ENCODE measurements around the gene DRD3.
A peak's percentile ranks its signal among the peaks of the same experiment; 100 is the strongest.

DRD3 gene

DNA sequence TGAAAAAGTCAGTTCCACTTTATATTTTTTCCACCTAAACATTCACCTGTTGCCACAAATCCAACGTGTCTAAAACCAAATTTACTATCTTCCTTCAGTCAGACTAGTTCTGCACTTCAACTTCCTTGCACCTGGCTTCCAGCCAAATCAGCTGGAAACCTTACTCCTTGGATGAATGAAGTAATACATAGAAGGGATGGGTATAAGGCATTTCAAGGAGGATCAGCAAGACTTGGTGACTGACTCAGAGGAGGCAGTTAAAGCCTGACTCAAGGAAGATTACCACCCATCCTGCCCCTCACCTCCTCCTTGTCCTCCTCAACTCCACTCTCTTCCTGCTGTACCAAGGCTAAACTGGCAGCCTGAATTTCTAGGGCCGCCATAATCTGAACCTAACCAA, 85.3 kb downstream of the DRD3 start:
- no peak overlapping the region for H3K14ac ChIP-seq (ENCODE audit: low read length in 2 of 2)
- no peak overlapping the region for H3K4me2 ChIP-seq (ENCODE audit: low read length, poor library complexity, severe bottlenecking)
- H2BK15ac ChIP-seq (ENCODE audit: low read depth, poor library complexity, severe bottlenecking), result no peak overlapping the region
- peaks cover 8% of the 10 kb centered on the region for H3K4me1 ChIP-seq (ENCODE audit: control insufficient read depth, insufficient read depth, low read depth, low read length)
- no peak overlapping the region for H3K4me3 ChIP-seq (ENCODE audit: insufficient read depth in 1 of 2, low read depth in 1 of 2, low read length in 2 of 2)
- 80% methylated on average over 2 of the region's 2 CpGs for WGBS
- H4K91ac ChIP-seq (ENCODE audit: low read length), result no peak overlapping the region
- H3K9me3 ChIP-seq (ENCODE audit: control insufficient read depth, low read length), result no peaks in the 10 kb centered on the region
- DNase-seq, result peak; percentile 54
- no peak overlapping the region for H2BK120ac ChIP-seq (ENCODE audit: low read depth, low read length)
- H2AFZ ChIP-seq (ENCODE audit: low read depth, low read length), result no peak overlapping the region
- H2BK12ac ChIP-seq (ENCODE audit: low read length in 2 of 2), result no peak overlapping the region
- H3K36me3 ChIP-seq (ENCODE audit: control insufficient read depth in 1 of 2, insufficient read depth in 2 of 2, low read depth in 1 of 2, low read length in 2 of 2), result peaks cover 0 to under 1% of the 10 kb centered on the region in 2 experiments
- no peak overlapping the region for H3K18ac ChIP-seq (ENCODE audit: low read depth in 1 of 2, low read length in 2 of 2)
- H4K8ac ChIP-seq (ENCODE audit: low read length), result no peak overlapping the region
- H3K4ac ChIP-seq (ENCODE audit: low read depth in 1 of 2, low read length in 2 of 2), result no peak overlapping the region
- H3K79me1 ChIP-seq (replicated peaks; ENCODE audit: low read length, poor library complexity, severe bottlenecking), result no peaks in the 10 kb centered on the region
- H3K27ac ChIP-seq (ENCODE audit: low read length, poor library complexity, severe bottlenecking), result peak overlapping the region; percentile 18
- no peak overlapping the region for H3K23ac ChIP-seq (ENCODE audit: low read length in 2 of 2)
- H2AK5ac ChIP-seq (ENCODE audit: low read length, severe bottlenecking), result no peak overlapping the region
- no peak overlapping the region for H2BK5ac ChIP-seq (ENCODE audit: low read depth, low read length, poor library complexity, severe bottlenecking)
- no peaks in the 10 kb centered on the region for H3K27me3 ChIP-seq (ENCODE audit: control insufficient read depth in 1 of 2, insufficient read depth in 1 of 2, low read length in 2 of 2)
- H3K9ac ChIP-seq (ENCODE audit: low read length), result no peak overlapping the region

DNA sequence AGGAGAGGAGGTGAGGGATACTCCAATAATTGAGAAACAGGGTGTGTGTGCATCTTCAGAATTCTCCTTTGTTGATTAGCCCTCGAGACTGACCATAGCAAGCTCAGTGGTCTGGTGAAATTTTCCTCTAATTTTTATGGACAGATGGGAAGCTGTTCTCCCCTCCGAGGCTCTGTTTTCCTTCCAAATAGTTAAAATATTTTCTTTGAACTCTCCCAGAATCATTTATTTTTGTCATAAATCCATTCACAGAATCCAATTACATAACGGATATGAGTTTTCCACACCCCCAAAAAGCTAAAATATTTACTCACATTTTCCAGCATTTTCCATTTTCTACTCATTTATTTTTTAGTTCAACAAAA, 85.9 kb downstream of the DRD3 start:
- no peak overlapping the region for H2AK5ac ChIP-seq (ENCODE audit: low read length, severe bottlenecking)
- no peak overlapping the region for H3K27ac ChIP-seq (ENCODE audit: low read length, poor library complexity, severe bottlenecking)
- WGBS, result 89% methylated on average over 3 of the region's 3 CpGs
- no peak overlapping the region for H2BK15ac ChIP-seq (ENCODE audit: low read depth, poor library complexity, severe bottlenecking)
- H4K91ac ChIP-seq (ENCODE audit: low read length), result no peak overlapping the region
- no peak overlapping the region for H3K4me2 ChIP-seq (ENCODE audit: low read length, poor library complexity, severe bottlenecking)
- H3K14ac ChIP-seq (ENCODE audit: low read length in 2 of 2), result no peak overlapping the region
- no peak overlapping the region for H4K8ac ChIP-seq (ENCODE audit: low read length)
- H2BK12ac ChIP-seq (ENCODE audit: low read length in 2 of 2), result no peak overlapping the region
- H2BK5ac ChIP-seq (ENCODE audit: low read depth, low read length, poor library complexity, severe bottlenecking), result no peak overlapping the region
- H3K79me1 ChIP-seq (replicated peaks; ENCODE audit: low read length, poor library complexity, severe bottlenecking), result no peaks in the 10 kb centered on the region
- no peak overlapping the region for H3K18ac ChIP-seq (ENCODE audit: low read depth in 1 of 2, low read length in 2 of 2)
- H3K27me3 ChIP-seq (ENCODE audit: control insufficient read depth in 1 of 2, insufficient read depth in 1 of 2, low read length in 2 of 2), result no peaks in the 10 kb centered on the region
- no peak overlapping the region for H3K23ac ChIP-seq (ENCODE audit: low read length in 2 of 2)
- H3K9me3 ChIP-seq (ENCODE audit: control insufficient read depth, low read length), result no peaks in the 10 kb centered on the region
- no peak overlapping the region for H2BK120ac ChIP-seq (ENCODE audit: low read depth, low read length)
- DNase-seq, result no peak
- peaks cover under 1 to 2% of the 10 kb centered on the region in 2 experiments for H3K36me3 ChIP-seq (ENCODE audit: control insufficient read depth in 1 of 2, insufficient read depth in 2 of 2, low read depth in 1 of 2, low read length in 2 of 2)
- no peak overlapping the region for H3K4ac ChIP-seq (ENCODE audit: low read depth in 1 of 2, low read length in 2 of 2)
- H2AFZ ChIP-seq (ENCODE audit: low read depth, low read length), result no peak overlapping the region
- H3K4me1 ChIP-seq (ENCODE audit: control insufficient read depth, insufficient read depth, low read depth, low read length), result peaks cover 8% of the 10 kb centered on the region
- peak overlapping the region in 1 of 2 experiments; percentile 46 for H3K4me3 ChIP-seq (ENCODE audit: insufficient read depth in 1 of 2, low read depth in 1 of 2, low read length in 2 of 2)
- peak overlapping the region; percentile 31 for H3K9ac ChIP-seq (ENCODE audit: low read length)

DNA sequence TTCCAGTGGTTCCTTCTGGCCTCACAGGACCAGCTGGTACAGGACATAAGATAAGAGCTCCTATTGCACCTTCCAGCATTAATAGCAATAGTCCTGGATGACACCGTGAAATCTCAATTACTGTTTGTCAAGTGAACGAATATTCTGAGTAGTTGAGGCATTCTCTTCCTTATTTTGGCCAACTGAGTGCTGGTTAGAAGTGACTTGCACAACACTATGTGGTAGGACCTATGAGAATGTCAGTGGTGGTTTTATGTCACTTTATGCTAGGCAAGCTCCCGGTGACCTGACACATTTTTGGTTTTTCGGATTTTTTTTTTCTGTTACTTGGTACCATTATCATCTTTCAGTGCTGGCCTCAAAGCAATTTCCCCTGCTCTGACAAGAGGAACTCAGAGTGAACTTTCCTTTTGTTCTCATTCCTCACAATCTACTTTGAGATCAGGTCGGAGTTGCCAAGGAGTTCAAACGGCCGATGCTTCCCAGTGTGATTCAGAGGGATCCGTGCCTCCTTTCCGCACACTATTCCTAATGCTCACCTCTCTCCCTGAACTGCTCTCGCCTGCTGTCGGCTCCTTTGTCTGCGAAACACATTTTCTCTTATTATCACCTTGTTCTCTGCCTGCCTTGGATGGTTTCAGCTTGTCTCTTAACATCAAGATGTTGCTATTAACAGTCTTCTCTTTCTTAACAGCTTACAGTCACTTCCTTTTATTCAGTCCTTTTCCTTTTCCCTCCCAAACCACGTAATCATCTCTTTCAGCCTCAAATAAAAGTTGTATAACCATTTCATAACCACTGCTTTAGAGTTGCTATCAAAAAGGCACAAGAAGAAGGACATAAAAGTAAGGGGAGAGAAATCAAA, 86.5 kb downstream of the DRD3 start:
- Histone ChIP-seq H3K4me1 (ENCODE audit: control insufficient read depth, insufficient read depth, low read depth, low read length) (peaks cover 8% of the 10 kb centered on the region), H2AK5ac (ENCODE audit: low read length, severe bottlenecking) (no peak overlapping the region), H3K9ac (ENCODE audit: low read length) (peak overlapping the region; percentile 31), H3K18ac (ENCODE audit: low read depth in 1 of 2, low read length in 2 of 2) (no peak overlapping the region), H3K4ac (ENCODE audit: low read depth in 1 of 2, low read length in 2 of 2) (no peak overlapping the region), H3K14ac (ENCODE audit: low read length in 2 of 2) (no peak overlapping the region), H2BK5ac (ENCODE audit: low read depth, low read length, poor library complexity, severe bottlenecking) (no peak overlapping the region), H4K91ac (ENCODE audit: low read length) (no peak overlapping the region), H3K9me3 (ENCODE audit: control insufficient read depth, low read length) (no peaks in the 10 kb centered on the region), H2AFZ (ENCODE audit: low read depth, low read length) (no peak overlapping the region), H3K23ac (ENCODE audit: low read length in 2 of 2) (no peak overlapping the region), H3K36me3 (ENCODE audit: control insufficient read depth in 1 of 2, insufficient read depth in 2 of 2, low read depth in 1 of 2, low read length in 2 of 2) (peaks cover 2 to 6% of the 10 kb centered on the region in 2 experiments), H2BK120ac (ENCODE audit: low read depth, low read length) (no peak overlapping the region), H3K4me3 (ENCODE audit: insufficient read depth in 1 of 2, low read depth in 1 of 2, low read length in 2 of 2) (peak overlapping the region in 1 of 2 experiments; percentile 46), H2BK15ac (ENCODE audit: low read depth, poor library complexity, severe bottlenecking) (no peak overlapping the region), H2BK12ac (ENCODE audit: low read length in 2 of 2) (no peak overlapping the region), H3K79me1 (replicated peaks; ENCODE audit: low read length, poor library complexity, severe bottlenecking) (no peaks in the 10 kb centered on the region), H3K27ac (ENCODE audit: low read length, poor library complexity, severe bottlenecking) (no peak overlapping the region), H3K27me3 (ENCODE audit: control insufficient read depth in 1 of 2, insufficient read depth in 1 of 2, low read length in 2 of 2) (no peaks in the 10 kb centered on the region), H3K4me2 (ENCODE audit: low read length, poor library complexity, severe bottlenecking) (no peak overlapping the region), H4K8ac (ENCODE audit: low read length) (no peak overlapping the region)
- DNase-seq, result no peak
- 76% methylated on average over 13 of the region's 13 CpGs for WGBS

DNA sequence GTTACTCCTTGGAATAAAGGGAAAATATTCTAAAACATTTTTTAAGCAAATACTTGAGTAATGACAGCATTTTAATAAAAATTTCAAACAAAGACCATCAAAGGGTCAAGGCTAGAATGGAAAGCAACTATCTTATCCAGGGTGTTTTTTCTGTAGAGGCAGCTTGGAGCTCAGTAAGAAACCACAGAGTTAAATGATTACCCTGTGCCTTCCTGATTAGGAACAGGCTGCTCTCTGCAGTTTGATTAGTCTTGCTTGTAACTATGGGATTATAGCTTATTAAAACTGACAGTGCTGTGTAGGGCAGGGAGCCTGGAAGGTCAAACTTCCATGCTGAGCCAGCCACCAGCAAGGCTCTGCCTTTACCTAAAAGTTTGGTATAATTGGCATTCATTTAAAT, 89.2 kb downstream of the DRD3 start:
- no peak overlapping the region for H4K91ac ChIP-seq (ENCODE audit: low read length)
- H2BK5ac ChIP-seq (ENCODE audit: low read depth, low read length, poor library complexity, severe bottlenecking), result no peak overlapping the region
- H3K9ac ChIP-seq (ENCODE audit: low read length), result no peak overlapping the region
- H3K27me3 ChIP-seq (ENCODE audit: control insufficient read depth in 1 of 2, insufficient read depth in 1 of 2, low read length in 2 of 2), result no peaks in the 10 kb centered on the region
- peaks cover 2% of the 10 kb centered on the region for H3K79me1 ChIP-seq (replicated peaks; ENCODE audit: low read length, poor library complexity, severe bottlenecking)
- no peak overlapping the region for H3K4ac ChIP-seq (ENCODE audit: low read depth in 1 of 2, low read length in 2 of 2)
- no peak overlapping the region for H3K18ac ChIP-seq (ENCODE audit: low read depth in 1 of 2, low read length in 2 of 2)
- H3K36me3 ChIP-seq (ENCODE audit: control insufficient read depth in 1 of 2, insufficient read depth in 2 of 2, low read depth in 1 of 2, low read length in 2 of 2), result peaks cover 10 to 28% of the 10 kb centered on the region in 2 experiments
- H3K4me3 ChIP-seq (ENCODE audit: insufficient read depth in 1 of 2, low read depth in 1 of 2, low read length in 2 of 2), result no peak overlapping the region
- H2AK5ac ChIP-seq (ENCODE audit: low read length, severe bottlenecking), result no peak overlapping the region
- peak overlapping the region; percentile 5 for H3K4me2 ChIP-seq (ENCODE audit: low read length, poor library complexity, severe bottlenecking)
- H2BK12ac ChIP-seq (ENCODE audit: low read length in 2 of 2), result no peak overlapping the region
- no peak overlapping the region for H3K23ac ChIP-seq (ENCODE audit: low read length in 2 of 2)
- H4K8ac ChIP-seq (ENCODE audit: low read length), result no peak overlapping the region
- no peak for DNase-seq
- H3K27ac ChIP-seq (ENCODE audit: low read length, poor library complexity, severe bottlenecking), result no peak overlapping the region
- H3K4me1 ChIP-seq (ENCODE audit: control insufficient read depth, insufficient read depth, low read depth, low read length), result peaks cover 8% of the 10 kb centered on the region
- H3K14ac ChIP-seq (ENCODE audit: low read length in 2 of 2), result no peak overlapping the region
- no peak overlapping the region for H2AFZ ChIP-seq (ENCODE audit: low read depth, low read length)
- H2BK15ac ChIP-seq (ENCODE audit: low read depth, poor library complexity, severe bottlenecking), result no peak overlapping the region
- H2BK120ac ChIP-seq (ENCODE audit: low read depth, low read length), result no peak overlapping the region
- H3K9me3 ChIP-seq (ENCODE audit: control insufficient read depth, low read length), result no peaks in the 10 kb centered on the region
